MV-4-11 (cell line): ENCODE measurements around the gene UBR2.
A peak's percentile ranks its signal among the peaks of the same experiment; 100 is the strongest.
"Not testable (repeated sequence)": the region's sequence is repeated elsewhere in the genome, so short reads cannot be mapped to it uniquely, and the experiment has no call there.

Source experiments
- DNase-seq: peaks from one replicate; lab custom pipeline; 2025; lab: John Stamatoyannopoulos, UW

UBR2 gene

GRCh38 chr6:42555477-42556457 is 8.1 kb upstream of the UBR2 start:
- DNase-seq = peak; percentile 52

DNA sequence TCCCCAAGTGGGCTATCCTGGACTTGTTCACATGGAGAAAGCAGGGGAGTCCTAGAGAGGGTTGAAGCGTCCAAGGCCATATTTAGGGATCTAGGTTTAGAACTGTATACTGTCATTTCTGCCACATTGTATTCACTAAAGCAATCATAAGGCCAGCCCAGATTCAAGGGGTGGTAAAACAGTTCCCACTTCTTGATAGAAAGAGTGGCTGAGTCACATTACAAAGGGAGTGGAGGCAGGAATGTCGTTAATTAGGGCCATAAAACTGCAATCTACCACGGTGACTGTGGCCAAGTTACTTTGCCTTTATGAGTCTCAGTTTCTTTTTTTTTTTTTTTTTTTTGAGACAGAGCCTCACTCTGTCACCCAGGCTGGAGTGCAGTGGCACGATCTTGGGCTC is 7.4 kb upstream of the UBR2 start:
- DNase-seq = no peak

DNA sequence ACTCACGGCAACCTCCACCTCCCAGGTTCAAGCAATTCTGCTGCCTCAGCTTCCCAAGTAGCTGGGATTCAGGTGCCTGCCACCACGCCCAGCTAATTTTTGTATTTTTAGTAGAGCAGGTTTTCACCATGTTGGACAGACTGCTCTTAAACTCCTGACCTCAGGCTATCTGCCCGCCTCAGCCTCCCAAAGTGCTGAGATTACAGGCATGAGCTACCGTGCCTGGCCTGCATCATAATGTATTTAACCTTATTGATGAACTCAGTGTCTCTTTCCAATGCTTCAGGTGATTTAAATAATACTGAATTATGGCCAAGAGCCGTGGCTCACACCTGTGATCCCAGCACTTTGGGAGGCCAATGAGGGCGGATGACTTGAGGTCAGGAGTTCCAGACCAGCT is 4.6 kb upstream of the UBR2 start:
- not testable (repeated sequence) for DNase-seq

- DNase-seq = no peak
Observed at GRCh38 chr6:42561986-42562385, 1.8 kb upstream of the UBR2 start.

DNA sequence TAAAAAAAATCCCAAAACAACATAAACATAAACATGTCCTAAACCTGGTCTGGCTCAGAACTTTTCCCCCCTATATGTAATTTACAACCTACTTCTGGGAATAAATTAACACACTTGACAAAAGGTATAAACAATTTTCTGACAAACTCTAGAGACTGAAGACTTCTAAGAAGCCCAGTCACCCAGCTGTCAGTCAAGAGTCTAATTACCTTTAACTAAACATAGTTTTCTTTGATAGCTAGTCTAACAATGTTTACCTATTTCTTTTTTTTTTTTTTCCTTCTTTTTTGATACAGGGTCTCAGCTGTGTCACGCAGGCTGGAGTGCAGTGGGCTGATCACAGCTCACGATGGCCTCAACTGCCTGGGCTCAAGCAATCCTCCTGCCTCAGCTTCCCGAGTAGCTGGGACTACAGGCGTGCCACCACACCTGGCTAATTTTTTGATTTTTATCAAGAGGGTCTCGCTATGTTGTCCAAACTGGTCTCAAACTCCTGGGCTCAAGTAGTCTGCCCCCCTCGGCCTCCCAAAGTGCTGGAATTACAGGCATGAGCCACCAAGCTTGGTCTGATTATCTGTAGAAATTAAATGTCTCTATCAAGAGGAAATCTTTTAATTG is 932 bp upstream of the UBR2 start:
- DNase-seq = no peak

DNA sequence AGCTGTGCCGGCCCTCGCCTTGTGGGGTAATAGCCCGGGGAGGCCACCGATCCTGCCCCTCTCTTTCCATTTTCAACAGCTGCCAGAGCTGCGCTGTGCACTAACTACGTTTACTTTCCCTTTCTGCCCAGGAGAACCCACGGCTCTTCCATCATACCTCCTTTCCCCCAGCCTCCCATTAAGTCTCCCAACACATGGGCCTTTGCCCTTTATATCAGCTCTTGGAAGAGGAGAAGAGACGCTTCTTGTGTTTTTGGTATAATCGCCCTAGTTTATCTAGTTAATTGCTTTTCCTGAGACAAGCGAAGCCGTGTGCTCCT is 637 bp downstream of the UBR2 start:
- DNase-seq = no peak

- DNase-seq = no peak
Observed at GRCh38 chr6:42565823-42566613, 2.2 kb downstream of the UBR2 start.

DNA sequence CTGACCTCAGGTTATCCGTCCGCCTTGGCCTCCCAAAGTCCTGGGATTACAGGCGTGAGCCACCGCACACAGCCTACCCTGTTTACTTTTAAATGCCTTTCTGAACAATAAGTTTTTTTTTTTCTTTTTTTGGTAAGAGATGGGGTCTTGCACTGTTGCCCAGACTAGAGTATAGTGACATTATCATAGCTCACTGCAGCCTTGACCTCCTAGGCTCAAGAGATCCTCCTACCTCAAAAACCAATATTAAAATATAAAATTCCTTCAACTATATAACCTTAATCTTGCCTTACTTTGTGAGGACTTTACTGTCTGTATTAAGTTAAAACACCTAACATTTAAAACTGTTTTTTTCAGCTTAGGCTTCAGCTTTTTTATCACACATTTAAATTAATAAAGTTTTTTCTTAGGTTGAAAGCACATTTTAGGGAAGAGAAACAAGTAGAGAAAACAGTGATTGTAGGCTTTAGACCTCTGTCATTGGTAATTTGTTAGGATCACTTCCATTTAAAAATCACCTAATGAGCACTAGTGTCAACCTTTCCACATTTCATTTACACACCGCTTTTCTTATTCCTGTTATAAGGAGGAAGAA is 2.9 kb downstream of the UBR2 start:
- no peak for DNase-seq

GRCh38 chr6:42567237-42567636 is 3.4 kb downstream of the UBR2 start:
- not testable (repeated sequence) for DNase-seq

DNA sequence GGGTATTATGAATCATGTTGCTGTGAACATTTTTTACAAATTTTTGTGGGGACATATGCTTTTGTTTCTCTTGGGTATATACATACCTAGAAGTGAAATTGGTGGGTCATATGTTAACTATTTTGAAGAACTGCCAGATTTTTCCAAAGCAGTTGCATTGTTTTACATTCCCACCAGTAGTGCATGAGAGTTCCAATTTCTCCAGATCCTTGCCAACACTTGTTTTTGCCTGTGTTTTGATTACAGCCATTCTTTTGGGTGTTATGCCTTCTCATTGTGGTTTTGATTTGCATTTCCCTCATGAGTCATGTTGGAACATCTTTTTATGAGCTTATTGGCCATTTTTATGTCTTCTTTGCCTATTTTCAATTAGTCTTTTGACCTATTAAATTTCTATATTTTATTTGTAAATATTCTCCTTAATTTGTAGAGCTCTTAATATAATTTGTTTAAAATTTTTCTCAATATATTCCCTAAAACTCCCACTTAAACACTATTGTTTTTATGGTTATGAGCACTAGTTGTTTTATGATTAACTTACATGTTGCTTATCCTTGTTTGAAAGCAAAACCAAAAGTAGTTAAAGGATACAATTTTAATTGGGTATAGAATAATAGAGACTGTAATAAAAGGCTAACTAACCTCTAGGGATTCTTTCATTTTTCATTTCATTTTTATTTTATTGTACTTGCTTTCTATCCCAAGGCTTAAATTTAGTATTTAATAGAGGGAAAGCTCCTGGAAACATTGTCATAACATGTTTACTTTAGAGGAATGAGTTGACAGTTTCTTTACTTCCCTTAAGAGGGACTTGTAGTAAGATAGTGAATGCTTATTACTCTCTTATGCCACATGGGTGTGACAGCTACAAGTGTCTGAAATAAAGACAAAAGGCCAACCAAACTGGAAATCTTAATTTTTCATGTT is 5.5 kb downstream of the UBR2 start:
- peak; percentile 38 for DNase-seq

DNA sequence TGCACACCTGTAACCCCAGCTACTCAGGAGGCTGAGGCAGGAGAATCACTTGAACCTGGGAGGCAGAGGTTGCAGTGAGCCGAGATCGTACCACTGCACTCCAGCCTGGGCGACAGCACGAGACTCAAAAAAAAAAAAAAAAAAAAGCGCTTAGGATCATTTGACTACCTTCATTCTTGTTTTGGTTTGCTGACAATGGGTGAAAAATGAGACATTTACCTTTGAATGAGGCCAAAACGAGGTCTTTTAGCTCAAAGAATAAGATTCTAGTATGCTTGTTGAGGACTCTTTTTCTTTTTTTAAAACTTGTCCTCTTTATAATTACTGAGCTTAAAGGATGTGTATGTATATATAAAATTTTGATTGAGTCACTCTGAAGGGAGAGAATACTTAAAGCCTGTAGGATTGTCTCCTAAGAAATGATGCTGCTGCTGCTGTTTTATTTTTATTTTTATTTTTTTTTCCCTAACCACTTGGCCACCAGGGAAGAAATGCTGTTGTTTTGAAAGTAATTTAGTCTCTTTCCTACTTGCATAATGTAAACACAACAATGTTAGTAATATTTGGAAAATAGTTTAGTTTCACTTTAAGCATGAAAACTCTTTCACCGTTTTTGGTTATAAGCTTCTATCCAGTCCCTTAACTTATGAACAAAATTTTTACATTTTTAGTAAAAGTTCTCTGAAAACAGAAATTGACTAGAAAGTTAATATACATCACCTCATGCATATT is 7.9 kb downstream of the UBR2 start:
- no peak for DNase-seq

- peak; percentile 81 for DNase-seq
Observed at GRCh38 chr6:42572523-42572922, 8.7 kb downstream of the UBR2 start.

DNA sequence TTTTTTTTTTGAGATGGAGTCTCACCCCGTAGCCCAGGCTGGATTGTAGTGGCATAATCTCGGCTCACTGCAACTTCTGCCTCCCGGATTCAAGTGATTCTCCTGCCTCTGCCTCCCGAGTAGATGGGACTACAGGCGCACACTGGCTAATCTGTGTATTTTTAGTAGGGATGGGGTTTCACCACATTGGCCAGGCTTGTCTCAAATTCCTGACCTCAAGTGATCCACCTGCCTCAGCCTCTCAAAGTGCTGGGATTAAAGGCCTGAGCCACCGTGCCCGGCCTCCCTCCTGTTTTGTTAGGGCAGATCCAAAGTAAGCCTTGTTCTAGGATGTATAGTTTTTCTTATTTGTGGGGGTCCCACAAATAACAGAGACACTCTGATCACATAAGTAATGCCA is 12.7 kb downstream of the UBR2 start:
- DNase-seq = not testable (repeated sequence)

GRCh38 chr6:42598300-42598699 is 34.5 kb downstream of the UBR2 start:
- no peak for DNase-seq

GRCh38 chr6:42599558-42599957 is 35.7 kb downstream of the UBR2 start:
- peak; percentile 31 for DNase-seq

DNA sequence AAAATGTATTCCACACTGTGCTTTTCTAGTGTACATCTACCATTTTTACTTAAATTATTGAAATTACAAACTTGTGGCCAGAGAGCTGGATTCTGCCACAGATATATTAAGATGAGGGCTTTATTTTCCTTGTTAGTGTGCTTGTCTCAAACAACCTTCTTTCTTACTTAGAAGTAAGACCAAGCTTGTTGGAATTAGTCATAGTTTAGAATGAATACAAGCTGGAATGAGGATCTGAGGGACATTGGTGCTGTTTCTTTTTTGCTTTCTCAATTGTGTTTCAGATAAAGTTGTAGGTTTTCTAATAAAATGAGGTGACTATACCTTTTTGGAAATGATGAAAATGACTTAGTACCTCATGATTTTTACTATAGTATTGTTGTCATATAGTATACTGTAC is 40.3 kb downstream of the UBR2 start:
- DNase-seq = no peak

- not testable (repeated sequence) for DNase-seq
Observed at GRCh38 chr6:42604699-42605098, 40.9 kb downstream of the UBR2 start.

GRCh38 chr6:42610416-42610815 is 46.6 kb downstream of the UBR2 start:
- no peak for DNase-seq

DNA sequence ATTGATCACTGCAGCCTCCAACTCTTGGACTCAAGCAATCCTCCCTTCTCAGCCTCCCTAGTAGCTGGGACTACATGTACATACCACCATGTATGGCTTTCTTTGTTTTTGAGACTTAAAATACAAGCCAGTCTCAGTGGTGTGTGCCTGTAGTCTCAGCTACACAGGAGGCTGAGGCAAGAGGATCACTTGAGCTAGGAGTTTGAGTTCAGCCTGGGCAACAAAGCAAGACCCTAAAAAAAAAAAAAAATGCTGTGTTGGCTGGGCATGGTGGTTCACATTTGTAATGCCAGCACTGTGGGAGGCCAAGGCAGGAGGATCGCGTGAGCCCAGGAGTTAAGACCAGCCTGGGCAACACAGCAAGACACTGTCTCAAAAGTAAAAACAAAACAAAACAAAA is 51.7 kb downstream of the UBR2 start:
- DNase-seq = no peak

- DNase-seq = no peak
Observed at GRCh38 chr6:42616716-42617115, 52.9 kb downstream of the UBR2 start.

GRCh38 chr6:42618105-42618504 is 54.3 kb downstream of the UBR2 start:
- DNase-seq = no peak
